Measurements from ENCODE around the gene ATF7. TPM values are rescaled to one million over a fixed set of nuclear protein-coding genes. Genes with fewer than 3 reads are reported as not detected.

ATF7 gene
- total and polyA plus RNA-seq, 9 of the 15 experiments (the other 6 are each of a cell fraction or from before 2014, with no cell fraction given), result 10.6 to 30.4 (median 20.7) TPM

- peak; percentile 79 for TF ChIP-seq CC2D1A (IDR thresholded peaks at IDR 0.05)
- no peak for TF ChIP-seq CREB3 (tag; conservative IDR thresholded peaks at IDR 0.05; ENCODE audit: low read depth)
- peak in 1 of 2 experiments; percentile 84; a peak in 2 of 4 replicates for TF ChIP-seq HDAC1 (IDR thresholded peaks at IDR 0.05)
- TF ChIP-seq HSF4 (CRISPR knock-in tag; IDR thresholded peaks at IDR 0.05; ENCODE audit: borderline replicate concordance), result no peak
- no peak for TF ChIP-seq ZNF707 (CRISPR knock-in tag; conservative IDR thresholded peaks at IDR 0.05)
- TF ChIP-seq ZNF143 (CRISPR knock-in tag; IDR thresholded peaks at IDR 0.05), result no peak
- TF ChIP-seq SMARCA5 (IDR thresholded peaks at IDR 0.05), result no peak
- TF ChIP-seq ZNF124 (CRISPR knock-in tag; IDR thresholded peaks at IDR 0.05), result no peak
- TF ChIP-seq CXXC5 (CRISPR knock-in tag; IDR thresholded peaks at IDR 0.05), result peak; percentile 81
- TF ChIP-seq ARID4B (CRISPR knock-in tag; IDR thresholded peaks at IDR 0.05), result peak; percentile 70
- no peak for TF ChIP-seq HBP1 (CRISPR knock-in tag; IDR thresholded peaks at IDR 0.05)
- TF ChIP-seq EZH2 (IDR thresholded peaks at IDR 0.05; ENCODE audit: borderline replicate concordance, low read depth, low read length), result no peak
- no peak for TF ChIP-seq ZNF431 (CRISPR knock-in tag; IDR thresholded peaks at IDR 0.05)
- TF ChIP-seq ZNF785 (CRISPR knock-in tag; IDR thresholded peaks at IDR 0.05), result no peak
- TF ChIP-seq POLR2A (conservative IDR thresholded peaks at IDR 0.05), result peak; percentile 89
- no peak for TF ChIP-seq E2F3 (CRISPR knock-in tag; IDR thresholded peaks at IDR 0.05)
- TF ChIP-seq KLF16 (IDR thresholded peaks at IDR 0.05), result no peak
- no peak for TF ChIP-seq ETS1 (conservative IDR thresholded peaks at IDR 0.05; ENCODE audit: control insufficient read depth, low read depth, low read length)
- TF ChIP-seq PHB (CRISPR knock-in tag; IDR thresholded peaks at IDR 0.05), result no peak
- TF ChIP-seq ELF1 (tag; IDR thresholded peaks at IDR 0.05), result no peak
- no peak for TF ChIP-seq ZNF263 (CRISPR knock-in tag; IDR thresholded peaks at IDR 0.05; ENCODE audit: borderline replicate concordance)
- no peak for TF ChIP-seq MYNN (IDR thresholded peaks at IDR 0.05)
- TF ChIP-seq MYNN (CRISPR knock-in tag; IDR thresholded peaks at IDR 0.05), result no peak
- TF ChIP-seq ARID2 (IDR thresholded peaks at IDR 0.05), result no peak
Measured at GRCh38 chr12:53625946-53626701, at the start of gene ATF7 (continued).

Measured in K562 (cell line).